ENCODE measurements around the gene COX8A. TPM values are rescaled to one million over a fixed set of nuclear protein-coding genes. Genes with fewer than 3 reads are reported as not detected.

Gene COX8A
- total RNA-seq, 1 experiment from 2014 or later, result 448 TPM

- no peak overlapping the region for H3K4me3 ChIP-seq (ENCODE audit: low read depth, low read length)
- intact Hi-C loops (cut with micrococcal nuclease; ENCODE audit: unreplicated experiment), result no loop called here
- H3K27ac Mint-ChIP-seq (ENCODE audit: unreplicated experiment), result no peak overlapping the region
- H3K9me3 ChIP-seq, result no peaks in the 10 kb centered on the region
- DNase-seq, result no peak
- H3K4me3 Mint-ChIP-seq (ENCODE audit: unreplicated experiment), result no peak overlapping the region
- CTCF ChIA-PET, result interaction anchor here (0.6 to 1.5 kb wide), 3 partner anchors 17 to 80 kb away, joined by 3 to 4 read pairs (median 3); no protein-coding TSS in a partner anchor
- H3K27me3 ChIP-seq (replicated peaks; ENCODE audit: control insufficient read depth, insufficient read depth, low read length), result no peaks in the 10 kb centered on the region
- peaks cover 54% of the 10 kb centered on the region for H3K36me3 Mint-ChIP-seq (ENCODE audit: insufficient read depth, unreplicated experiment)
- POLR2A ChIA-PET, result no interaction called here
- H3K4me1 Mint-ChIP-seq (ENCODE audit: low read depth, unreplicated experiment), result peaks cover 6% of the 10 kb centered on the region
- H3K36me3 ChIP-seq (ENCODE audit: control insufficient read depth, insufficient read depth, low read length), result peaks cover 3% of the 10 kb centered on the region
- no peak for TF ChIP-seq CTCF (IDR thresholded peaks at IDR 0.05; ENCODE audit: insufficient read depth in 1 of 2, low read depth in 1 of 2, low read length in 1 of 2, severe bottlenecking in 1 of 2, unreplicated experiment in 1 of 2)
- BruUV-seq (replicated peaks), result no TSS peak
- no peaks in the 10 kb centered on the region for H3K27me3 Mint-ChIP-seq (ENCODE audit: insufficient read depth, unreplicated experiment)
- no peaks in the 10 kb centered on the region for H3K4me1 ChIP-seq
- no peaks in the 10 kb centered on the region for H3K9me3 Mint-ChIP-seq (ENCODE audit: unreplicated experiment)
These were observed 22.5 kb upstream of the COX8A start for GRCh38 chr11:63951779-63952536.

GRCh38 chr11:63952570-63952969, 21.9 kb upstream of the COX8A start:
- Histone ChIP-seq H3K27me3 (replicated peaks; ENCODE audit: control insufficient read depth, insufficient read depth, low read length) (no peaks in the 10 kb centered on the region), H3K36me3 (ENCODE audit: control insufficient read depth, insufficient read depth, low read length) (peaks cover 3% of the 10 kb centered on the region), H3K4me1 (no peaks in the 10 kb centered on the region), H3K4me3 (ENCODE audit: low read depth, low read length) (no peak overlapping the region), H3K9me3 (no peaks in the 10 kb centered on the region)
- BruUV-seq (replicated peaks), result no TSS peak
- intact Hi-C loops (cut with micrococcal nuclease; ENCODE audit: unreplicated experiment), result no loop called here
- no peak overlapping the region for H3K4me3 Mint-ChIP-seq (ENCODE audit: unreplicated experiment)
- H3K27me3 Mint-ChIP-seq (ENCODE audit: insufficient read depth, unreplicated experiment), result no peaks in the 10 kb centered on the region
- peaks cover 6% of the 10 kb centered on the region for H3K4me1 Mint-ChIP-seq (ENCODE audit: low read depth, unreplicated experiment)
- ChIA-PET CTCF (interaction anchor here (0.6 to 1.5 kb wide), 2 partner anchors 49 to 80 kb away, joined by 3 to 4 read pairs; no protein-coding TSS in a partner anchor), POLR2A (no interaction called here)
- no peak for TF ChIP-seq CTCF (IDR thresholded peaks at IDR 0.05; ENCODE audit: insufficient read depth in 1 of 2, low read depth in 1 of 2, low read length in 1 of 2, severe bottlenecking in 1 of 2, unreplicated experiment in 1 of 2)
- peaks cover 51% of the 10 kb centered on the region for H3K36me3 Mint-ChIP-seq (ENCODE audit: insufficient read depth, unreplicated experiment)
- H3K27ac Mint-ChIP-seq (ENCODE audit: unreplicated experiment), result no peak overlapping the region
- no peak for DNase-seq
- H3K9me3 Mint-ChIP-seq (ENCODE audit: unreplicated experiment), result no peaks in the 10 kb centered on the region

- POLR2A ChIA-PET, result no interaction called here
- no peaks in the 10 kb centered on the region for H3K9me3 ChIP-seq
- no peak for TF ChIP-seq CTCF (IDR thresholded peaks at IDR 0.05; ENCODE audit: insufficient read depth in 1 of 2, low read depth in 1 of 2, low read length in 1 of 2, severe bottlenecking in 1 of 2, unreplicated experiment in 1 of 2)
- no peaks in the 10 kb centered on the region for H3K27me3 Mint-ChIP-seq (ENCODE audit: insufficient read depth, unreplicated experiment)
- CTCF ChIA-PET, result interaction anchor here (0.7 to 1.5 kb wide), 3 partner anchors 12 to 86 kb away, joined by 3 to 6 read pairs (median 3); partner anchors contain the start of gene NAA40
- H3K4me1 Mint-ChIP-seq (ENCODE audit: low read depth, unreplicated experiment), result no peaks in the 10 kb centered on the region
- no peaks in the 10 kb centered on the region for H3K27me3 ChIP-seq (replicated peaks; ENCODE audit: control insufficient read depth, insufficient read depth, low read length)
- intact Hi-C loops (cut with micrococcal nuclease; ENCODE audit: unreplicated experiment), result no loop called here
- H3K4me3 ChIP-seq (ENCODE audit: low read depth, low read length), result no peak overlapping the region
- H3K4me1 ChIP-seq, result no peaks in the 10 kb centered on the region
- H3K4me3 Mint-ChIP-seq (ENCODE audit: unreplicated experiment), result no peak overlapping the region
- H3K36me3 ChIP-seq (ENCODE audit: control insufficient read depth, insufficient read depth, low read length), result no peaks in the 10 kb centered on the region
- DNase-seq, result no peak
- H3K9me3 Mint-ChIP-seq (ENCODE audit: unreplicated experiment), result no peaks in the 10 kb centered on the region
- H3K27ac Mint-ChIP-seq (ENCODE audit: unreplicated experiment), result no peak overlapping the region
- BruUV-seq (replicated peaks), result no TSS peak
- H3K36me3 Mint-ChIP-seq (ENCODE audit: insufficient read depth, unreplicated experiment), result peaks cover 22% of the 10 kb centered on the region
These were observed 16.4 kb upstream of the COX8A start for GRCh38 chr11:63958008-63958407.
